Endothelial cell of umbilical vein (primary cell): Measurements from ENCODE around the gene GRID2. TPM values are rescaled to one million over a fixed set of nuclear protein-coding genes. Genes with fewer than 3 reads are reported as not detected.

ENCODE experiments used
- BruUV-seq: library from RNA; stranded (reverse); fragments of 400-500 nt; replicated peaks from 2 replicates; lab custom pipeline; 2021; lab: Mats Ljungman, UMichigan
- CTCF ChIA-PET: fragments of 300-600, 350-600 bp; sonication (Branson Sonifier 250); formaldehyde crosslinking; loops from one replicate; lab custom pipeline; 2021; ENCODE audit warnings: antibody characterized with exemption, inconsistent platforms; lab: Charles Lee
- POLR2A ChIA-PET: fragments of 300-600, 350-600 bp; sonication (Branson Sonifier 250); formaldehyde crosslinking; loops from one replicate; lab custom pipeline; 2021; ENCODE audit warnings: antibody characterized with exemption, inconsistent platforms; lab: Charles Lee
- DNase-seq: peaks from one replicate; pipeline ENCODE4 v3.0.0-alpha.2; 2011; ENCODE audit warnings: low read depth, low spot score
- FAIRE-seq: peaks from 2 replicates; lab custom pipeline; 2011; peaks lifted over from hg19 to GRCh38; lab: Jason Lieb, UNC
- H2AFZ ChIP-seq: 2 replicates; pipeline ENCODE4 v1.6.0; 2012; ENCODE audit warnings: low read depth, low read length, control low read depth, inconsistent platforms
- H3K27ac ChIP-seq: 2 replicates; pipeline ENCODE4 v1.5.1; 2011; ENCODE audit warnings: low read depth, mild to moderate bottlenecking, control low read depth, low read length, moderate library complexity; ENCODE audit not compliant: insufficient read depth
- H3K27me3 ChIP-seq, 2 experiments: 2 replicates each; pipeline versions ENCODE4 v1.6.0 to v1.6.1; 2011; ENCODE audit warnings: low read length in 2 of 2, mixed read lengths in 1 of 2; ENCODE audit not compliant: control insufficient read depth in 2 of 2, insufficient read depth in 2 of 2
- H3K36me3 ChIP-seq, 2 experiments: 2 replicates in 1 of 2; 3 replicates in 1 of 2; pipeline ENCODE4 v1.5.1; 2011; ENCODE audit warnings: low read length in 2 of 2, mild to moderate bottlenecking in 1 of 2, moderate library complexity in 1 of 2; ENCODE audit not compliant: control insufficient read depth in 2 of 2, insufficient read depth in 2 of 2; ENCODE audit errors: extremely low read depth in 1 of 2
- H3K4me1 ChIP-seq: 3 replicates; pipeline ENCODE4 v1.5.1; 2011; ENCODE audit warnings: mild to moderate bottlenecking, low read length; ENCODE audit not compliant: control insufficient read depth, insufficient read depth; ENCODE audit errors: extremely low read depth
- H3K4me2 ChIP-seq: 2 replicates; pipeline ENCODE4 v1.6.1; 2011; ENCODE audit warnings: low read length, control low read depth, mixed read lengths; ENCODE audit not compliant: insufficient read depth
- H3K4me3 ChIP-seq, 3 experiments: fragments of 200-600 bp in 1 of 3; sonication (generic), shearing (Covaris generic) in 1 of 3; replicated peaks in 1 of 3; 2 replicates each; pipeline ENCODE4 v1.5.1; 2011 to 2016; ENCODE audit warnings: control low read depth in 3 of 3, low read length in 3 of 3, mild to moderate bottlenecking in 2 of 3, inconsistent platforms in 1 of 3, low read depth in 1 of 3, moderate library complexity in 1 of 3; ENCODE audit not compliant: insufficient read depth in 1 of 3
- H3K79me2 ChIP-seq: 2 replicates; pipeline ENCODE4 v1.6.0; 2012; ENCODE audit warnings: low read length, inconsistent platforms; ENCODE audit not compliant: control insufficient read depth, insufficient read depth
- H3K9ac ChIP-seq: replicated peaks from 2 replicates; pipeline ENCODE3; 2011; ENCODE audit warnings: low read length, control low read depth; ENCODE audit not compliant: insufficient read depth; ENCODE audit errors: extremely low read depth
- H3K9me1 ChIP-seq: replicated peaks from 3 replicates; pipeline ENCODE4 v1.6.0; 2011; ENCODE audit warnings: mild to moderate bottlenecking, low read length; ENCODE audit not compliant: control insufficient read depth, insufficient read depth; ENCODE audit errors: extremely low read depth
- H3K9me3 ChIP-seq: replicated peaks from 2 replicates; pipeline ENCODE4 v1.5.1; 2012; ENCODE audit warnings: low read length, inconsistent platforms; ENCODE audit not compliant: control insufficient read depth, insufficient read depth
- H4K20me1 ChIP-seq: replicated peaks from 2 replicates; pipeline ENCODE3; 2011; ENCODE audit warnings: mild to moderate bottlenecking, low read length; ENCODE audit not compliant: control insufficient read depth, insufficient read depth; ENCODE audit errors: extremely low read depth
- EZH2 ChIP-seq: IDR thresholded peaks from 2 replicates; pipeline ENCODE4 v1.6.1; 2012; ENCODE audit warnings: borderline replicate concordance, low read depth, mild to moderate bottlenecking, moderate library complexity, low read length, inconsistent platforms; ENCODE audit not compliant: severe bottlenecking
- FOS ChIP-seq: IDR thresholded peaks from 2 replicates; pipeline ENCODE4 v1.6.1; 2011; ENCODE audit warnings: mild to moderate bottlenecking, low read length, moderate library complexity, borderline replicate concordance; ENCODE audit not compliant: insufficient read depth
- GATA2 ChIP-seq: IDR thresholded peaks from 2 replicates; pipeline ENCODE4 v1.7.0; 2011; ENCODE audit warnings: low read depth, mild to moderate bottlenecking, moderate library complexity, mixed read lengths, low read length; ENCODE audit not compliant: insufficient read length, insufficient read depth
- JUN ChIP-seq: IDR thresholded peaks from 2 replicates; pipeline ENCODE4 v1.6.1; 2011; ENCODE audit warnings: borderline replicate concordance, low read depth; ENCODE audit not compliant: insufficient read length, insufficient read depth
- MYC ChIP-seq: IDR thresholded peaks from one replicate; pipeline ENCODE4 v1.6.1; 2011; ENCODE audit warnings: mild to moderate bottlenecking, low read depth, low read length
- POLR2A ChIP-seq: IDR thresholded peaks from 2 replicates; pipeline ENCODE4 v1.6.1; 2012; ENCODE audit warnings: low read depth, mild to moderate bottlenecking, control low read depth, low read length
- POLR2AphosphoS5 ChIP-seq: IDR thresholded peaks from 2 replicates; pipeline ENCODE4 v1.6.1; 2012; ENCODE audit warnings: low read depth, mild to moderate bottlenecking, control low read depth, low read length, moderate library complexity; ENCODE audit not compliant: insufficient read depth
- dilution Hi-C: fragments of 300-500 bp; cut with MboI; formaldehyde crosslinking; loops from one replicate; pipeline ENCODE4 v1.15.0; 2019; ENCODE audit warnings: low sequenced_read_pairs; ENCODE audit not compliant: extremely low pct_ligation_motif_present
- intact Hi-C: fragments of 100-400 bp; cut with micrococcal nuclease; formaldehyde crosslinking; loops from one replicate; pipeline ENCODE4 v1.10.0; 2022
- polyA plus RNA-seq, 4 experiments: library from polyadenylated mRNA; depleted of rRNA in 3 of 4; stranded (reverse) in 3 of 4; unstranded in 1 of 4; fragments of >200 nt; gene quantifications; 2 replicates each; pipeline versions ENCODE4 v1.2.1 to v1.2.3, GENCODE V29; 2011 to 2012; ENCODE audit warnings: missing spikeins in 1 of 4
- total RNA-seq: library from RNA; stranded (reverse); gene quantifications from 2 replicates; pipeline ENCODE4 v1.2.3, GENCODE V29; 2021
- TF ChIP-seq, protein P1 (sequence below), 2 donors: IDR thresholded peaks; 1 replicate in 1 of 2; 2 replicates in 1 of 2; pipeline ENCODE4 v1.5.1; 2011; ENCODE audit warnings: low read length in 2 of 2, mild to moderate bottlenecking in 2 of 2, moderate library complexity in 2 of 2, control low read depth in 1 of 2, inconsistent platforms in 1 of 2, low read depth in 1 of 2; ENCODE audit not compliant: insufficient read depth in 1 of 2; ENCODE audit errors: extremely low read depth in 1 of 2
- TF ChIP-seq, protein P2 (sequence below): IDR thresholded peaks from 2 replicates; pipeline ENCODE4 v1.6.1; 2011; ENCODE audit not compliant: insufficient read depth, insufficient read length

GRID2 gene
- total and polyA plus RNA-seq, 2 donors (not counting 3 experiments of a cell fraction or from before 2014, with no cell fraction given): not detected

DNA sequence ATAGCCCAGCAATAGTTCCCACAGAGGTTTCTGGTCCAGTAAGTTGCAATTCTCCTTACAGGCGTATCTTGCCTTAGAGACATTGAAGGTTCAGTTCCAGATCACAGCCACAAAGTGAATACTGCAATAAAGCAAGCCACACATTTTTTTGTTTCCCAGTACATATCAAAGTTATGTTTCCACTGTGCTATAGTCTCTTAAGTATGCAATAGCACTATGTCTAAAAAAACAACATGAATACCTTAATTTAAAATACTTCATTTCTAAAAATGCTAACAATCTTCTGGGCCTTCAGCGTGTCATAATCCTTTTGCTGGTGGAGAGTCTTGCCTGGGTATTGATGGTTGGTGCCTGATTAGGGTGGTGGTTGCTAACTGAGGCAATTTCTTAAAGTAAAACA, 659.1 kb downstream of the GRID2 start:
- H3K9ac ChIP-seq: no peak overlapping the region
- H3K27me3 ChIP-seq: no peaks in the 10 kb centered on the region
- no peaks in the 10 kb centered on the region for H3K9me3 ChIP-seq
- dilution Hi-C loops: no loop called here
- no TSS peak for BruUV-seq
- intact Hi-C loops: no loop called here
- no peaks in the 10 kb centered on the region for H3K4me1 ChIP-seq
- FAIRE-seq (no peak), DNase-seq (no peak)
- H3K36me3 ChIP-seq: no peaks in the 10 kb centered on the region
- H3K9me1 ChIP-seq: no peaks in the 10 kb centered on the region
- ChIA-PET CTCF (no interaction called here), POLR2A (no interaction called here)
- no peak overlapping the region for H2AFZ ChIP-seq
- H3K4me3 ChIP-seq: no peak overlapping the region
- no peak overlapping the region for H3K27ac ChIP-seq
- TF ChIP-seq GATA2: no peak
- TF ChIP-seq, protein P1, sequence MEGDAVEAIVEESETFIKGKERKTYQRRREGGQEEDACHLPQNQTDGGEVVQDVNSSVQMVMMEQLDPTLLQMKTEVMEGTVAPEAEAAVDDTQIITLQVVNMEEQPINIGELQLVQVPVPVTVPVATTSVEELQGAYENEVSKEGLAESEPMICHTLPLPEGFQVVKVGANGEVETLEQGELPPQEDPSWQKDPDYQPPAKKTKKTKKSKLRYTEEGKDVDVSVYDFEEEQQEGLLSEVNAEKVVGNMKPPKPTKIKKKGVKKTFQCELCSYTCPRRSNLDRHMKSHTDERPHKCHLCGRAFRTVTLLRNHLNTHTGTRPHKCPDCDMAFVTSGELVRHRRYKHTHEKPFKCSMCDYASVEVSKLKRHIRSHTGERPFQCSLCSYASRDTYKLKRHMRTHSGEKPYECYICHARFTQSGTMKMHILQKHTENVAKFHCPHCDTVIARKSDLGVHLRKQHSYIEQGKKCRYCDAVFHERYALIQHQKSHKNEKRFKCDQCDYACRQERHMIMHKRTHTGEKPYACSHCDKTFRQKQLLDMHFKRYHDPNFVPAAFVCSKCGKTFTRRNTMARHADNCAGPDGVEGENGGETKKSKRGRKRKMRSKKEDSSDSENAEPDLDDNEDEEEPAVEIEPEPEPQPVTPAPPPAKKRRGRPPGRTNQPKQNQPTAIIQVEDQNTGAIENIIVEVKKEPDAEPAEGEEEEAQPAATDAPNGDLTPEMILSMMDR (IDR thresholded peaks at IDR 0.05; ENCODE audit: extremely low read depth in 1 of 2, insufficient read depth in 1 of 2, low read depth in 1 of 2, low read length in 2 of 2): no peak
- no peak for TF ChIP-seq JUN
- TF ChIP-seq FOS: no peak
- H4K20me1 ChIP-seq: no peaks in the 10 kb centered on the region
- H3K4me2 ChIP-seq: no peak overlapping the region
- H3K79me2 ChIP-seq: no peaks in the 10 kb centered on the region

DNA sequence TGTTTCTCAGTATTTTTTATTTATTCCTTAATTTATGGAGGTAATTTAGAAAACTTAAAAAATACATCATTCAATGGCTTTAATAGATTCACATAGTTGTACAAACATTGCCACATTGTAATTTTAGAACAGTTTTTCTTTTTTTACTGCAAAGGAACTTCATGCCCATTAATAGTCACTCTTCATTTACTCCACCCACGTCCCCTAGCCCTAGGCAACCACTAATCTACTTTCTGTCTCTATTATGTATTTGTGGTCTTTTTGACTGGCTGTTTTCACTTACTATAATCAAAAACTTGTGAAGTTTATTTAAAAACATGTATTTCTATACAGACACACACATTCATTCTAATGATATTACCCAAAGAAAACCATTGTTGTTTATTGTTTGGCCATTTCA, 664.8 kb downstream of the GRID2 start:
- Histone ChIP-seq H3K36me3 (no peaks in the 10 kb centered on the region), H3K27me3 (no peaks in the 10 kb centered on the region), H3K4me2 (no peak overlapping the region), H3K4me3 (no peak overlapping the region), H3K9ac (no peak overlapping the region), H2AFZ (no peak overlapping the region), H3K4me1 (peaks cover 5% of the 10 kb centered on the region), H3K79me2 (no peaks in the 10 kb centered on the region), H3K9me1 (no peaks in the 10 kb centered on the region), H3K9me3 (no peaks in the 10 kb centered on the region), H4K20me1 (no peaks in the 10 kb centered on the region), H3K27ac (no peak overlapping the region)
- TF ChIP-seq POLR2AphosphoS5 (no peak), MYC (no peak), EZH2 (no peak), FOS (no peak), POLR2A (no peak), GATA2 (no peak), JUN (no peak)
- TF ChIP-seq, protein P1 (IDR thresholded peaks at IDR 0.05; ENCODE audit: extremely low read depth in 1 of 2, insufficient read depth in 1 of 2, low read depth in 1 of 2, low read length in 2 of 2): no peak
- TF ChIP-seq, protein P2, sequence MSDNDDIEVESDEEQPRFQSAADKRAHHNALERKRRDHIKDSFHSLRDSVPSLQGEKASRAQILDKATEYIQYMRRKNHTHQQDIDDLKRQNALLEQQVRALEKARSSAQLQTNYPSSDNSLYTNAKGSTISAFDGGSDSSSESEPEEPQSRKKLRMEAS: no peak
- no peak for FAIRE-seq
- DNase-seq: no peak
- ChIA-PET CTCF (no interaction called here), POLR2A (no interaction called here)
- BruUV-seq: no TSS peak
- dilution Hi-C loops: no loop called here
- intact Hi-C loops: no loop called here
